Uterus (tissue), 4 donors: ENCODE data around the gene KRT86. TPM values are rescaled to one million over a fixed set of nuclear protein-coding genes. Genes with fewer than 3 reads are reported as not detected.
"Not testable (repeated sequence)": the region's sequence is repeated elsewhere in the genome, so short reads cannot be mapped to it uniquely, and the experiment has no call there.

Experiments used
- DNase-seq, 2 donors: peaks; one replicate each; pipeline ENCODE4 v3.0.0-alpha.2; 2019 to 2020
- H3K27ac ChIP-seq, 2 donors: fragments of 200-600 bp; sonication (generic); 1 replicate in 1 of 2; 2 replicates in 1 of 2; pipeline ENCODE4 v1.5.1; 2016 to 2018
- H3K27me3 ChIP-seq, 2 donors: fragments of 200-600 bp; sonication (generic); one replicate each; pipeline ENCODE4 v1.5.1; 2018 to 2019; ENCODE audit warnings: control low read depth in 1 of 2
- H3K36me3 ChIP-seq, 2 donors: fragments of 200-600 bp; sonication (generic); one replicate each; pipeline ENCODE4 v1.5.1; 2019; ENCODE audit warnings: control low read depth in 1 of 2
- H3K4me1 ChIP-seq, 2 donors: fragments of 200-600 bp; sonication (generic); one replicate each; pipeline ENCODE4 v1.5.1; 2018 to 2019; ENCODE audit warnings: control low read depth in 1 of 2
- H3K4me3 ChIP-seq, 2 donors: fragments of 200-600 bp; sonication (generic); 1 replicate in 1 of 2; 2 replicates in 1 of 2; pipeline ENCODE4 v1.5.1; 2018 to 2019; ENCODE audit warnings: mild to moderate bottlenecking in 1 of 2
- H3K9me3 ChIP-seq, 2 donors: fragments of 200-600 bp; sonication (generic); one replicate each; pipeline ENCODE4 v1.5.1; 2019; ENCODE audit warnings: control low read depth in 1 of 2
- POLR2A ChIP-seq, 2 donors: fragments of 450-650 bp; IDR thresholded peaks; one replicate each; pipeline ENCODE4 v1.6.1; 2016; ENCODE audit warnings: antibody characterized with exemption in 2 of 2, mild to moderate bottlenecking in 1 of 2, moderate library complexity in 1 of 2
- intact Hi-C: fragments of 100-400 bp; cut with DNase I; formaldehyde crosslinking; loops from one replicate; pipeline ENCODE4 v1.15.1; 2023; ENCODE audit warnings: low total_unique reads
- total RNA-seq, 4 donors: library from RNA; depleted of rRNA in 3 of 4; stranded (reverse); fragments of >200 nt in 3 of 4; gene quantifications; one replicate each; pipeline versions ENCODE4 v1.1.0 to v1.2.4, GENCODE V29; 2014 to 2023
- TF ChIP-seq, protein P1 (sequence below), 4 experiments: fragments of 200-600 bp in 2 of 4; fragments of 450-650 bp in 2 of 4; sonication (generic) in 2 of 4; IDR thresholded peaks; one replicate each; pipeline ENCODE4 v1.5.1; 2016 to 2019; ENCODE audit warnings: antibody characterized with exemption in 4 of 4, mild to moderate bottlenecking in 2 of 4, moderate library complexity in 1 of 4
- donor health status: DM: yes; HTN: yes; CAD: no.

The KRT86 gene
- total RNA-seq, 4 donors from 2014 or later: 0.35 TPM; not detected in 3

DNA sequence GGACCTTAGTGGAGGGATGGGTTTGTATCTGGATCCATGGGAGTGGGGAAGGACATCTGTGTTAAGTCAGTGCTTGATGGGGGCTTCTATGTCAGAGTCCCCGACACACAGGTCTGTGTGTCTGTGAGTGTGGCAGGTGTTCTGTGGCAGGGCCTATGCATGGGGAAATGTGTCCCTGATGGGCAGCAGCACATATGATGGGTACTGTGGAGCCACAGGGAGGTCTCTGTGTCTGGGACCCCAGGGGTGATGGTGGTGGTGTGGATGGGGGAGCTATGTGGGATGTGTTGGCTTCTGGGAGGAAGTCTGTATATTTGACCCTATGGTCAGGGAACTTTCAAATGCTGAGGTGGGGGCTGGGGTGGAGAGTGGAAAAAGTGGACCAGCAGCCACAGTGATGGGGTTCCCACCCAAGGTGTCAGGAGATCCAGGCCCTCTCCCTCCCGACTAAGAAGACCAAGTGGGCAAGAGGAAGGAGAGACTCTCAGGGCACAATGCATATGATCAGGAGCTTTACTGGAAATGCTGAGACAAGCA is 24.9 kb upstream of the KRT86 start:
- TF ChIP-seq POLR2A (IDR thresholded peaks at IDR 0.05): no peak
- TF ChIP-seq, protein P1, sequence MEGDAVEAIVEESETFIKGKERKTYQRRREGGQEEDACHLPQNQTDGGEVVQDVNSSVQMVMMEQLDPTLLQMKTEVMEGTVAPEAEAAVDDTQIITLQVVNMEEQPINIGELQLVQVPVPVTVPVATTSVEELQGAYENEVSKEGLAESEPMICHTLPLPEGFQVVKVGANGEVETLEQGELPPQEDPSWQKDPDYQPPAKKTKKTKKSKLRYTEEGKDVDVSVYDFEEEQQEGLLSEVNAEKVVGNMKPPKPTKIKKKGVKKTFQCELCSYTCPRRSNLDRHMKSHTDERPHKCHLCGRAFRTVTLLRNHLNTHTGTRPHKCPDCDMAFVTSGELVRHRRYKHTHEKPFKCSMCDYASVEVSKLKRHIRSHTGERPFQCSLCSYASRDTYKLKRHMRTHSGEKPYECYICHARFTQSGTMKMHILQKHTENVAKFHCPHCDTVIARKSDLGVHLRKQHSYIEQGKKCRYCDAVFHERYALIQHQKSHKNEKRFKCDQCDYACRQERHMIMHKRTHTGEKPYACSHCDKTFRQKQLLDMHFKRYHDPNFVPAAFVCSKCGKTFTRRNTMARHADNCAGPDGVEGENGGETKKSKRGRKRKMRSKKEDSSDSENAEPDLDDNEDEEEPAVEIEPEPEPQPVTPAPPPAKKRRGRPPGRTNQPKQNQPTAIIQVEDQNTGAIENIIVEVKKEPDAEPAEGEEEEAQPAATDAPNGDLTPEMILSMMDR (IDR thresholded peaks at IDR 0.05): no peak
- H3K4me1 ChIP-seq: no peaks in the 10 kb centered on the region
- H3K27me3 ChIP-seq: no peaks in the 10 kb centered on the region
- H3K4me3 ChIP-seq: no peak overlapping the region
- H3K9me3 ChIP-seq: no peaks in the 10 kb centered on the region
- DNase-seq: no peak
- intact Hi-C loops: no loop called here
- no peaks in the 10 kb centered on the region for H3K36me3 ChIP-seq
- no peak overlapping the region for H3K27ac ChIP-seq

DNA sequence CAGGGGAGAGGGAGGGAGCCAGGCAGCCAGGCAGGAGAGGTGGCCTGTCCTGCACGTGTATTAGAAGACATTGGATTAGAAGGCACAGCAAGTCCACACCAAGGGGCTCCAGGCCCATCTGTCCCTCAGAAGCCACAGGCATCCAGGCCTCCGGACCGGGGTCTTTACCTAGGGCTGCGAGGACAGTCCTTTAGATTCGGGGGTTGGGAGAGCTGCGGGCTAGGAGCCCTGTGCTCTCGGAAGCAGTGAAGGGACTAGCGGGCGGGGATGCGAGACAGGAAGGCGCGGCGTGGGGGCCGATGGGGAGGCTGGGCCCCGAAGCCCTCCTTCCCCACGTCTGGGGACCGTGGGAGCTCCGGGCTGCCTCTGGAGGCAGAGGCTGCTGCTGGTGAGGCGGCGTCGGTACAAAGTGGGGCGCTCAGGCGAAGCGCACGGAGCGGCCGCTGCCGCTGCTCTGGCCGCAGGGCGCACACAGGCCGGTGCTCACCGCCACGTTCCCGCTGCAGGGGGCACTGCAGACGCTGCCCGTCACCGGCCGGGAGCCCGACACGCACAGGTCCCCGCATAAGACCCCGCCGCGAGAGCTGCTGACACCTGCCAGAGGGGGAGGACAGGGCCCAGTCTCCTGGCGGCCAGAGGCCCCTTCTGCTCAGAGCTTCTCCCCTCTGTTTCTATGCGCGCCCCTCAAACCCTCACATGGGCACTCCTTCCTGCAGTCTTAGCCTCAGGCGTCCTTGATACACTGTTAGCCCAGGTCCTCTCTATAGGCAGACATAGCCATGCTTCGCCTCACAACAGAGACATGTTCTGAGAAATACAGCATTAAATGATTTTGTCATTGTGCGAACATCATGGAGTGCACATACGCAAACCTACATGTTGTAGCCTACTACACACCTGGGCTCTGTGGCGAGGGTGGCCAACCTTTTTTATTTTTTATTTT is 24.1 kb upstream of the KRT86 start:
- Histone ChIP-seq H3K27me3 (no peaks in the 10 kb centered on the region), H3K4me3 (no peak overlapping the region), H3K27ac (no peak overlapping the region), H3K9me3 (no peaks in the 10 kb centered on the region), H3K36me3 (no peaks in the 10 kb centered on the region), H3K4me1 (no peaks in the 10 kb centered on the region)
- intact Hi-C loops: no loop called here
- TF ChIP-seq, protein P1 (IDR thresholded peaks at IDR 0.05): no peak
- TF ChIP-seq POLR2A (IDR thresholded peaks at IDR 0.05): no peak
- DNase-seq: no peak

DNA sequence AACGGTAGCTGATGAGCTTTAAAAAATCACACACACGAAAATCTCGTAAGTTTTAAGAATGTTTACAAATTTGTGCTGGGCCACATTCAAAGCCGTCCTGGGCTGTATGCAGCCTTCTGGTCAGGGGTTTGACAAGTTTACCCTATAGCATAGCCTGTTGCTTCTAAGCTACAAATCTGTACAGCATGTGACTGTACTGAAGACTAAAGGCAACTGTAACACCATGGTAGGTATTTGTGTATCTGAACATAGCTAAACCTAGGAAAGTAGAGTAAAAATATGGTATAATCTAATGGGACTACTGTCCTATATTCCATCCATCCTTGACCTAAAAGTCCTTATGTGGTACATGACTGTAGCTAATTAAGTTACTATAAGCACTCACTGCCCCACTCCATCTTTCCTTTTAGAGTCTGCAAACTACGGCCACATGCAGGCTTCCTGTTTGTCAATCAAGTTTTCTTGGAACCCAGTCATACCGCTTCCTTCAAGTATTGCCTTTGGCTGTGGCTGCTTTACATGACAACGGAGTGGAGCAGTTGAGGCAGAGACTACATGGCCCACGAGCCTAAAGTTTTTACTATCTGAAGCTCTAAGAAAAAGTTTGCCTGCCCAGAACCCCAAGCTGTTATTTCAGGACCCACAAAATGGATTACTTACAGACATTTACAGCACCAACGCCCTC is 22.9 kb upstream of the KRT86 start:
- TF ChIP-seq, protein P1 (IDR thresholded peaks at IDR 0.05): no peak
- TF ChIP-seq POLR2A (IDR thresholded peaks at IDR 0.05): no peak
- H3K27me3 ChIP-seq: no peaks in the 10 kb centered on the region
- H3K36me3 ChIP-seq: no peaks in the 10 kb centered on the region
- DNase-seq: no peak
- H3K27ac ChIP-seq: no peak overlapping the region
- no peak overlapping the region for H3K4me3 ChIP-seq
- intact Hi-C loops: no loop called here
- H3K9me3 ChIP-seq: no peaks in the 10 kb centered on the region
- H3K4me1 ChIP-seq: no peaks in the 10 kb centered on the region

DNA sequence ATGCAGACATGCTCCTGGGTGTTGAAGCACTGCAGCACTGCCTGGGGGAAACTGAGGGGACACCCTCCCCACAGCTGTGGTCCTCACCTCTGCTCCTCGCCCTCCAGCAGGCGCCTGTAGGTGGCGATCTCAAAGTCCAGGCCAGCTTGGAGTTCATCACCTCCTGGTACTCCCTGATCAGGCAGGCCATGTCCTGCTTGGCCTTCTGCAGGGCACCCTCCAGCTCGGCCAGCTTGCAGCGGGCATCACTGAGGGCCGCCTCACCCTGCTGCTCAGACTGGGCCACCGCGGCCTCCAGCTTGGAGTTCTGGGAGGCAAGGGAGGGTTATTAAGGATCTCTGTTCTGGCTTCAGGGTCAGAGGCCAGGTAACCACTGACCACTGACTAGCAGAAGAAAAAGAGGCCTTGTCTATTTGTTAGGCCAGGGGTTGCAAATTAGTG is 22.2 kb upstream of the KRT86 start:
- H3K27ac ChIP-seq, DNase-seq, H3K4me1 ChIP-seq, H3K4me3 ChIP-seq, H3K27me3 ChIP-seq, intact Hi-C loops, H3K9me3 ChIP-seq, H3K36me3 ChIP-seq: not testable (repeated sequence)

DNA sequence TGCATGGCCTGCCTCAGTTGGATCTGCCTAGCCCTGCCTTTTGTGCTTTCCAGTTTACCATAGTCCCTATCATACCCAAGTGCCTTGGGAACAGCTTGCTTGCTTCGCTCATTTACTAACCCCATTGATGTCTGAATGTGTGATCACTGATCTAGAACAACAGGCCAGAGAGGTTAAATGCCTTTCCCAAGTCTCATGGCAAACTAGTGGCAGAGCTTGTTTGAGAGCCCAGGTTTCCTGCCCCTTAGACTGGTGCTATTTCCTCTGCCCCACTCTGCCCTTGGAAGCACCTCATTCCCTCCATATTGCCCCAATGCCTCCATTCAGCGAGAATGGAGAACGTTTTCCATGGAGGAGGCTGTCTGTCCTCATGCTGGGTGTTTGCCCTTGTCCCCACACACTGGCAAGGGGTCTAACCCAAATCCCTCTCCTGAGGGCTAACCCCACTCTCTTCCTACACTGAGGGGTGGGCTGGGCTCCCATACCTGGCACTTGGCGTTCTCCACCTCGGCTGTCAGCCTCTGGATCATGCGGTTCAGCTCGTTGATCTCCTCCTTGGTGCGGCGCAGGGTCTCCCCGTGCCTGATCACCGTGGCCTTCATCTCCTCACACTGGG is 21.6 kb upstream of the KRT86 start:
- Histone ChIP-seq H3K27ac (no peak overlapping the region), H3K36me3 (no peaks in the 10 kb centered on the region), H3K4me1 (no peaks in the 10 kb centered on the region), H3K9me3 (no peaks in the 10 kb centered on the region), H3K27me3 (no peaks in the 10 kb centered on the region), H3K4me3 (no peak overlapping the region)
- no peak for DNase-seq
- no peak for TF ChIP-seq POLR2A (IDR thresholded peaks at IDR 0.05)
- TF ChIP-seq, protein P1 (IDR thresholded peaks at IDR 0.05): no peak
- intact Hi-C loops: no loop called here
